DOHH2 (cell line): ENCODE results near the gene TNK1.

Experiments used
- CTCF ChIP-seq: fragments of 200-600 bp; sonication (generic); IDR thresholded peaks from one replicate; pipeline ENCODE4 v1.5.1; 2014; ENCODE audit warnings: antibody characterized with exemption, mild to moderate bottlenecking, low read depth, low read length; ENCODE audit not compliant: poor library complexity, severe bottlenecking
- EZH2phosphoT487 ChIP-seq: fragments of 200-600 bp; sonication (generic); IDR thresholded peaks from 2 replicates; pipeline ENCODE4 v1.6.1; 2017; ENCODE audit warnings: borderline replicate concordance, mild to moderate bottlenecking, antibody characterized with exemption, low read length, moderate library complexity, mixed read lengths

DNA sequence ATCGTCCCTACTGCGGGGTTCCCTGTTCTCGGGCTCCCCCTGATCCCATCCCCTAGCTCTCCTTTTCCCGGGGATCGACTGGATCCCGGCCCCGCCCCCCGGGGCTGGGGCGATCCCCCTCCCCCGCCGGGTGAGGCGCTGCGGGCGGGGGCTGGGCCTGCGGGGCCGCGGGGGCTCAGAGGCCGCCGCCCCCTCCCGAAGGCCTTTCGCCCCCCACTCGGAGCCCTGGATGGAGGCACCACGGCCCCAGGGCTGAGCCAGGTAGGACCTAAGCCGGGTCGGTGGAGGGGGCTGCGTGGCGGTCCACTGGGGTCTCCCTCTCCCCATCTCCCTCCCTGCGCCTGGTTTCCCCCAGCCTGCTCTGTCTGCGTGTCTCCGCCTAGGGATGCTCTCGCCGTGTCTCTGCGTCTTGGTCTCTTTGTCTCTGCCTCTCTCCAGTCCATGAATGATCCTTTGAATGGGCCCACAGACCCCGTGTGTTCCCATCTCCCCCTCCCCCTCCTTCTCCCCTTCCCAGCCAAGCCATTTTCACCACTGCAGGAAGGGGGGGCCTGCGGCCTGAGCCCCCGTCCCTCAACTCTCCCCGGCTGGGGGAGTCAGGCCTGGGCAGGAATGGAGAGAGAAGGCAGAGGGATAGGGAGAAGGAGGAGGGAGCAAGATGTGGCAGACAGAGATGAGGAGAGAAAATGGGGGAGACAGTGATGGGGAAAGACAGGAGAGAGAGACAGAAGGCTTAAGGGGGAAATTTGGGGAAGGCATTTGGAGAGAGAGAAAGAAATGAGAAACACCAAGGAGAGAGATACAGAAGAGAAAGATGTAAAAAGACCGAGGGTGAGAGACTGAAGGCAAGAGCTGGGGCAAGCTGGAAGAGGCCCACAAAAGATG is 24.7 kb downstream of the TNK1 start:
- TF ChIP-seq CTCF, result no peak
- no peak for TF ChIP-seq EZH2phosphoT487
